GM19463 (cell line): Measurements from ENCODE around the gene SEZ6L2.
"Not testable (repeated sequence)": the region's sequence is repeated elsewhere in the genome, so short reads cannot be mapped to it uniquely, and the experiment has no call there.

Source experiments
- ATAC-seq: cut with Tn5 transposase; IDR thresholded peaks from one replicate; pipeline ENCODE4 v1.9.1; 2021; ENCODE audit warnings: mild to moderate bottlenecking, moderate library complexity; ENCODE audit not compliant: unreplicated experiment

SEZ6L2 gene

GRCh38 chr16:29910819-29911675 lies 11.7 kb upstream of the SEZ6L2 start:
- ATAC-seq: no peak

GRCh38 chr16:29909851-29910250 lies 10.5 kb upstream of the SEZ6L2 start:
- ATAC-seq: not testable (repeated sequence)

DNA sequence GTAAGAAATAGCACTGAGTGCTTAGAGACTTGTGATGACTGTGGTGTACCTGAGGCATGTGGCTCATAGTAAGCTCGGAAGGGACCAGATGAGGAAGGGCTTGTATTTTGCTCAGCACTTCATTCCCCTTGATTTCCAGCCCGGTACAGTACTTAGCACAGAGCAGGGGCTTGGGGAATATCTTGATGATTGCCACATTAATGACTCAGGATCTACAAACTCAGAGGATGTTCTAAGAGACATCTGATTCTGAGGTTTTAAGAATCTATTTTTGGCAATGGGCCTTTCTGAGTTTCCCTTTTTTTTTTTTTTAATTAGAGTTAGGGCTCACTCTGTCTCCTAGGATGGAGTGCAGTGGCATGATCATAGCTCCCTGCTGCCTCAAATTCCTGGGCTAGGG lies 10.0 kb upstream of the SEZ6L2 start:
- ATAC-seq: no peak

DNA sequence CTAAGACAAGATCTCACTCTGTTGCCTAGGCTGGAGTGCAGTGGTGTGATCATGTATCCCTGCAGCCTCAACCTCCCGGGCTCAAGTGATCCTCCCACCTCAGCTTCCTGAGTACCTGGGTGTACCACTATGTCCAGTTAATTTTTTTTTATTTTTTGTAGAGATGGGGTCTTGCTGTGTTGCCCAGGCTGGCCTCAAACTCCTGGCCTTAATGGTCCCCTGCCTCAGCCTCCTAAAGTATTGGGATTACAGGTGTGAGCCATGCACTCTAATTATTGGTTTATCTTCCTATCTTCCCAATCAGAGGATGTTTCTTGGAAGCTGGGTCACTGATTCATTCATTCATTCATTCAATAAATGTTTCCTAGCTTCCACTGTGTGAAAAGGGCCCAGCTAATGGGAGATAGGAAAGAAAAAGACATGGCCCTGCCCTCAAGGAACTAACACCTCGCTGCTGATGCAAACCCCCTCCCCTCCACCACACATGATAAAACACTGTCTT lies 9.4 kb upstream of the SEZ6L2 start:
- ATAC-seq: no peak

DNA sequence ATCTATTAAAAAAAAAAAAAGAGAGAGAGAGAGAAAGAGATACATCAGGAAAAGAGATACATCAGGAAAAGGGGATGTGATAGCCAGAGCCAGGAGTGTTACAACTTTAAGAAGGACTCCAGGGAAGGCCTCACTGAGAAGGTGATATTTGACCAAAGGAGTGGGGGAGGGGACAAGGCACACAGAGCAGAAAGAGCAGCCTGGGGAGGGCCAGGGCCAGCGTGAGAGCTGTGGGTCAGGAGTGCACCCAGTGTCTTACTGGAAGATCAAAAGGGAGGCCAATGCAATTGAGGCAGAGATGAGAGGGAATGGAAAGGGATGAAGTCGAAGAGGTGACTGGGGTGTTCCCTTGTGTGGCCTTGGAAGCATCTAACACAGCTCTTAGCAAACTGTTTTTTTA lies 8.6 kb upstream of the SEZ6L2 start:
- ATAC-seq: no peak

- no peak for ATAC-seq
Observed at GRCh38 chr16:29906520-29907244, 7.3 kb upstream of the SEZ6L2 start.

DNA sequence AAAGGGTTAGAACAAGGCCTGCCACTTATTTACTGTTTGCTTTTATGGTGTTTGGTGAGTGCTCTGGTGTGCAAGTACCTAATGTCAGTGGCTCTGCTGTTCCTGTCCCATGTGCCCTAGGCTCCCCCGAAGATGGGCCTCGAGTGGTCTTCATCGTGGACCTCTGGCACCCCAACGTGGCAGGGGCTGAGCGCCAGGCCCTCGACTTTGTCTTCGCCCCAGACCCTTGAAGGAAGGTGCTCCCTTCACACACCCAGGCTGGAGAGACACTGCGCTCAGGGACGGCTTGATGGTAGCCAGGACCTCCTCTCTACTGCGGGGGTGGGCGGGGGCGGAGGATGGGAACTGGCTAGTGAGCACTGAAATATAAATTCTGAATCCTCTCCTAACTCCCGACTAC lies 6.3 kb upstream of the SEZ6L2 start:
- ATAC-seq: no peak

GRCh38 chr16:29904947-29905346 lies 5.6 kb upstream of the SEZ6L2 start:
- ATAC-seq: no peak

DNA sequence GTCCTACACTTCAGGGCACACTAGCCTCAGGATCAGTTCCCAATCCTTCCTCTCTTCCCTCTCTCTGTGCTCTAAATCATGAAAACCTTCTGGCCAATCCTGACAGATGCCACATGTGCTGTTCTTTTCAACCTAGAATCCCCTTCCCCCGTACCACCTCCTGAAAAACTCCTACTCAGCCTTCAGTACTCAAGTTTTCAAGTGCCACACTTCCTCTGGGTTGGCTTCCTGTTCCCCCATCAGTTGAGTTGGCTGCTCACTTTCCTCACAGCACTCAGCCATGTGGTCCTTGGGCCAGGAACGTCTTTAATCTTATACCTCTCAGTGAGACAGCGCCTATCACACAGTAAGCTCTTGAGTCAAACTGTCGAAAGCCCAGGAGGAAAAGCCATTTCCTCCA lies 4.2 kb upstream of the SEZ6L2 start:
- no peak for ATAC-seq

DNA sequence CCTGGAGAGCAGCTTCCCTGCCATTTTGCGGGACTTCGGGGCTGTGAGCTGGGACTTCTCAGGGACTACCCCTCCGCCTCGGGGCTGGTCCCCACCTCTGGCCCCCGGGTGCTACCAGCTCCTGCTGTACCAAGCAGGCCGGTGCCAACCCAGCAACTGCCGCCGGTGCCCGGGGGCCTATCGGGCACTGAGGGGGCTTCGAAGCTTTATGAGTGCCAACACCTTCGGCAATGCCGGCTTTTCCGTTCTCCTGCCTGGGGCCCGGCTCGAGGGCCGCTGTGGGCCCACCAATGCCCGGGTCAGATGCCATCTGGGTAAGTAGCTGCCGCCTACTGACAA lies 2.2 kb upstream of the SEZ6L2 start:
- ATAC-seq: no peak

- no peak for ATAC-seq
Observed at GRCh38 chr16:29900888-29901606, 1.7 kb upstream of the SEZ6L2 start.

DNA sequence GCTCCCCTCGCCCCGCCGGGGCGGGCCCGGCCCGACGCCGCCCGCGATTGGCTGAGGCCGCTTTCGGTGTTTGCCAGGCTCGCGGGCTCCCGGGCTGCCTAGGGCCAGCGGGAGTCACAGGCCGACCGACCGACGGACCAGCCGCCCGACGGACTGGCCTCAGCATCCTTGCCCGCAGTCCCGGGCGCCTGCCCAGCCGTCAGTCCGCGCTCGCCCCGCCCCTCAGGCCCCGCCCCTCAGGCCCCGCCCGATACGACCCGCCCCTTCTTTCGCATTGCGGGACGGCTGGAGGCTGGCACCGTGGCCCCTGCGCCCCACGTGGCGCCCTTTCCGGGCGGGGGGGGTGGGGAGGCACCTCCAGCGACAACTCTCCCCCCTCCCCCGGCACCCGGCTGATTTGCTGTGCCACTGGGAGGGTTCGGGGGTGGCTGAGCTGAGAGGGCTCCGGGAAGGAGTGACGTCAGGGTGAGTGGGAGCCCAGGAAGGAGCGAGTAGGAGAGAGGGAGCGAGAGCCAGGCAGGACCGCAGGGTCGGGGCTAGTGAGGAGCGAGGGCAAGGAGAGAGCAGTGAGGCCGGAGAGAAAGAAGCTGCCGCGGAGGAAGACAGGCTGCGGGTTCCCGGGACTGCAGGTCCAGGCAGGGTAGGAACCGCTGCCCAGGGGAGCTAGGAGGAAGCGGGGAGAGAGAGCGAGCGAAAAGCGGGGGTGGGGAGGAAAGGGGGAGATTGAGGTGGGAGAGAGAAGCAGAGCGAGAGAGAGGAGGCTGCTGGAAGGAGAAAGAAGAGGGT lies 945 bp upstream of the SEZ6L2 start, which contains the start of gene ASPHD1:
ASPHD1 (plus strand) TSS at position 387 of the 786 bp plus-strand sequence. CDS start 484 bp downstream, outside the sequence.
- peak; percentile 53 for ATAC-seq

- ATAC-seq: no peak
Observed at GRCh38 chr16:29898804-29899515, 390 bp downstream of the SEZ6L2 start.

DNA sequence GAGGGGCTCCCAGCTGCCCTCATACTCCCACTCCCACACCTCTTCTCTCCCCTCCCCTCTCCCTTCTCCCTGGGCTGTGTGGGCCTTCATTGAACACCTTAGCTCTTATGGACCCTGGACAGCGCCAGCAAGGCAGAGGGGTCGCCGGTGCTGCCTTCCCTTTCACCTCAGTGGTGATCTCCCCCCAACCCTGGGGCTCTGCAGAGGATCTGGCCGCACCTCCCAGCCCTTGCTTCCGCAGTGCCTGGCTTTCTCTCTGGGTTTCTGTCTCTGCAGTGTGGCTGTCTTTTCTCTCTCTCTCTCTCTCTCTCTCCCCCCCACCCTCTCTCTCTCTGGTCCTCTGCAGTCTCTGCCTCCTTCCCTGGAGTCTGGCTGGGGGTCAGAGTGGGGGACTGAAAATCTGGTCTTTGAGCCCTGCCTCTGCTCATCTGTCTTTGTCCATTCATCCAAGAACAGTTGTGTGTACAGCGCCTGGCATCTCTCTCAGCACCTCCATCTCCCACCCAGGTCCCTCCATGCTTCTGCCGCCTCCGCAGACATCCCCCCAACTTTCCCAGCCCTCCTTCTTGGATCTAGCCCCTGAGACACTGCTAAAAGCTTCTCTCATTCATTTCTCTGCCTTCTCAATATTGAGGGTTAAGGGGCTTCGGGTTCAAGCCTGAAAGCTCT lies 1.1 kb downstream of the SEZ6L2 start:
- no peak for ATAC-seq

- ATAC-seq: no peak
Observed at GRCh38 chr16:29897333-29897732, 2.0 kb downstream of the SEZ6L2 start.

- no peak for ATAC-seq
Observed at GRCh38 chr16:29896841-29897240, 2.5 kb downstream of the SEZ6L2 start.

- no peak for ATAC-seq
Observed at GRCh38 chr16:29894352-29894751, 5.0 kb downstream of the SEZ6L2 start.

DNA sequence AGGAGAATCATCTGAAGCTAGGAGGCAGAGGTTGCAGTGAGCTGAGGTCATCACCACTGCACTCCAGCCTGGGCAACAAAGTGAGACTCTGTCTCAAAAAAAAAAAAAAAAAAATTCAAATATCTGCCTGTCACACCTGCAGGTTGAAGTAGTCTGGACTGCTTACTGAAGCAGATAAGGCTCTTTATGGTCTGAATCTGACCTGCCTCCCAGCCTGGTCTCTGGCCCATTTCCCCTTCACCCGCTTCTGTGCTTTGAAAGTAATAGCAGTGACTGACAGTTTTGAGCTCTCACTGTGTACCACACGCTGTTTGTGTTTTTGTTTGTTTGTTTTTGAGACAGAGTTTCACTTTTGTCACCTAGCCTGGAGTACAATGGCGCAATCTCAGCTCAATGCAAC lies 5.8 kb downstream of the SEZ6L2 start:
- ATAC-seq: no peak

DNA sequence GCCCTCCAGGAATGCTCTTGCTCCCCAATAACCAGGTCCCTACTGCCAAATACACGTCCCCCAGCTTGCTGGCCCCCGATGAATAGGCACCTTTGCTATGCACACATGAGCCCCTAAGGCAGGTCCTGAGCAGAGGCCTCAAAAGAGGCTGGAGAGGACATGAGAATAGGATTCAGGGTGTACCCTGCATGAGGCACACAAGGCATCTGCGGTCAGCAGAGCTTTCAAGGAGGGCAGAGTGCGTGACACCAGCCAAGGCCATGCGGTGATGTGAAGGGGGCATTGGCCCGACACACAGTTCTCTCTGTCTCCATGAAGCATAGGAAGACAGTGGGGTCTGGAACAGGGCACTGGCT lies 6.9 kb downstream of the SEZ6L2 start:
- ATAC-seq: no peak
